Cerebellar cortex (tissue), 1 donor: ENCODE data around the gene PMS2.
A peak's percentile ranks its signal among the peaks of the same experiment; 100 is the strongest.
"Not testable (repeated sequence)": the region's sequence is repeated elsewhere in the genome, so short reads cannot be mapped to it uniquely, and the experiment has no call there.

Source experiments
- DNase-seq: peaks from one replicate; pipeline ENCODE4 v3.0.0-alpha.2; 2015; ENCODE audit warnings: low spot score

PMS2 gene, protein sequence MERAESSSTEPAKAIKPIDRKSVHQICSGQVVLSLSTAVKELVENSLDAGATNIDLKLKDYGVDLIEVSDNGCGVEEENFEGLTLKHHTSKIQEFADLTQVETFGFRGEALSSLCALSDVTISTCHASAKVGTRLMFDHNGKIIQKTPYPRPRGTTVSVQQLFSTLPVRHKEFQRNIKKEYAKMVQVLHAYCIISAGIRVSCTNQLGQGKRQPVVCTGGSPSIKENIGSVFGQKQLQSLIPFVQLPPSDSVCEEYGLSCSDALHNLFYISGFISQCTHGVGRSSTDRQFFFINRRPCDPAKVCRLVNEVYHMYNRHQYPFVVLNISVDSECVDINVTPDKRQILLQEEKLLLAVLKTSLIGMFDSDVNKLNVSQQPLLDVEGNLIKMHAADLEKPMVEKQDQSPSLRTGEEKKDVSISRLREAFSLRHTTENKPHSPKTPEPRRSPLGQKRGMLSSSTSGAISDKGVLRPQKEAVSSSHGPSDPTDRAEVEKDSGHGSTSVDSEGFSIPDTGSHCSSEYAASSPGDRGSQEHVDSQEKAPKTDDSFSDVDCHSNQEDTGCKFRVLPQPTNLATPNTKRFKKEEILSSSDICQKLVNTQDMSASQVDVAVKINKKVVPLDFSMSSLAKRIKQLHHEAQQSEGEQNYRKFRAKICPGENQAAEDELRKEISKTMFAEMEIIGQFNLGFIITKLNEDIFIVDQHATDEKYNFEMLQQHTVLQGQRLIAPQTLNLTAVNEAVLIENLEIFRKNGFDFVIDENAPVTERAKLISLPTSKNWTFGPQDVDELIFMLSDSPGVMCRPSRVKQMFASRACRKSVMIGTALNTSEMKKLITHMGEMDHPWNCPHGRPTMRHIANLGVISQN

DNA sequence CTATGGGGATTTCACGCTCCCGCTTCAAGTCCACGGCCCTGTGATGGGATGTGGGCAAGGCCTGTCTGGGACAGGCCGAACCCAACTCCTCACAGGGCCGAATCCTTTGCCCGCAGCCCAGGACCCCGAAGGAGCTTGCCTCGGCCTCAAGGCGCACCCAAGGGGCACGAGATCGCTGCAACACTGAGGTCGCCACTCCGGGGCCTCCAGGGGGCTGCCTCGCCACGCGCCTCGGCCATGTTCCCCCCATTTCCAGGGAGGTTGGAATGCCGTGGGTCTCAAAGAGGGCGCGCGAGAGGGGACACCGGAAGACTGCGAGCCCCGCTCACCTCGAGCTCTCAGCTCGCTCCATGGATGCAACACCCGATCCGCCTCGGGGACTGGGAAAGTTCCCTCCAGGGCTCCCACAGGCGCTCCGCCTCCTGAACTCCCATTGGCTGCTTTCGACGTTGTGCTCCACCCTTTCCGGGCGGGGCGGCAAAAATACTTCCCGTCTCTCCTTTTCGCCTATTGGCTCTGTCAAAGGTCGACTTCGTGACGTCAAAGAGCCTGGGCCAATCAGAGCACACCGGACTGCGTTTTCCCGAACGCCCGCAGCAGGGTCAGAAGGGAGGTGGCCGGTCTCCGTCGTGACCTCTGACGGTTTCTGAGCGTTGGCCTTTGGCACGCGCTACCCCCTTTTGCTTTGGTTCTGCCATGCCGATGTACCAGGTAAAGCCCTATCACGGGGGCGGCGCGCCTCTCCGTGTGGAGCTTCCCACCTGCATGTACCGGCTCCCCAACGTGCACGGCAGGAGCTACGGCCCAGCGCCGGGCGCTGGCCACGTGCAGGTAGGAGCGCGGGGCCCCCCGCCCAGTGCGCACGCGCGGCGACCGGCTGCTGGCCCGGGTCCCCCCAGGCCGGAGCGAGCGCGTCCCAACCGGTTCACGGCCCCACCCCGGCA, at the start of gene PMS2, which contains the start of gene AIMP2:
TSS of gene PMS2 (minus strand) at position 382 of the 944 bp plus-strand sequence. CDS start at position 352, 30 bp downstream.
TSS of gene AIMP2 (plus strand) at position 605 of the 944 bp plus-strand sequence. CDS start at position 697, 92 bp downstream.
- DNase-seq: peak; percentile 99

DNA sequence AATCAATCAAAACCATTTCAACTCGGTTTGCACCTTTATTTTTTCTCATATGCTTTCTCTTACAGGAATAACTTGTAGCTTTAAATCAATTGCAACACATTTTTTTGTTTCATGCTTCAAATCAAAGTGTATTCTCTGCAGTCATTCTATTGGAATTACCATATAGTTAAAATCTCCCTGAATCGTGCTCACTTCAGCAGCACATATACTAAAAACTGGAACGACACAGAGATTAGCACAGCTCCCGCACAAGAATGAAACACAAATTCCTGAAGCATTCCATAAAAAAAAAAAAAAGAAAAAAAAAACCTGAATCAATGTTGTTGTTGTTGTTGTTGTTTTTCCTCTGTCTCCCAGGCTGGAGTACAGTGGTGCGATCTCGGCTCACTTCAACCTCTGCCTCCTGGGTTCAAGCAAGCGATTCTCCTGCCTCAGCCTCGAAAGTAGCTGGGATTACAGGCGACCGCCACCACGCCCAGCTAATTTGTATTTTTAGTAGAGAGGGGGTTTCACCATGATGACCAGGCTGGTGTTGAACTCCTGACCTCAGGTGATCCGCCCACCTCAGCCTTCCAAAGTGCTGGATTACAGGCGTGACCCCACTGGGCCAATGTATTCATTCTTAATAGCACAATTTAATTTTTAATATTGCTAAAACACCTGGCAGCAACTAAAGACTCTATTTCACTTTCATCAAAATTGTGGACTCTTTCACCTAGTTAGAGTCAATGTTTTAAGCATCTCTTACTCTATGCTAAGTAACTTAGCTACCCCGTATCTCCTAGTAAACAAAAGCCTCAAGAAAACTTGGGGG, 48.7 kb upstream of the PMS2 start:
- no peak for DNase-seq

DNA sequence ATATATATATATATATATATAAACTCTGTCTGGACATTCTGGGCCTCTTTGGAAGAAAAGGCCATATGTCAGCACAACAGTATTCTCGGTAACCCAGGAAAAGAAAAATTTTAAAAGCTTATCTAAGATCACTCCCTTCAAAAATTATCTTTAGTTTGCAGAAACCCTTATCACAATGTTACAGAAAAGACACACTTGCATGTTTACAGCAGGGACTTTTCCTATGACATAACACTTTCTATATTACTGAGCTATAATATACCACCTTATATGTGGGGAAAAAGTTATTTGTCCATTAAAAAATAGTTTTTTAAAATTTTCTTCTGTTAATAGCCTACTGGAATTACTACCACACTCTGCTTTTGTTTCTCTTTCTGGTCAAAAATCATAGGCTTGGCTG, 47.8 kb upstream of the PMS2 start:
- no peak for DNase-seq

DNA sequence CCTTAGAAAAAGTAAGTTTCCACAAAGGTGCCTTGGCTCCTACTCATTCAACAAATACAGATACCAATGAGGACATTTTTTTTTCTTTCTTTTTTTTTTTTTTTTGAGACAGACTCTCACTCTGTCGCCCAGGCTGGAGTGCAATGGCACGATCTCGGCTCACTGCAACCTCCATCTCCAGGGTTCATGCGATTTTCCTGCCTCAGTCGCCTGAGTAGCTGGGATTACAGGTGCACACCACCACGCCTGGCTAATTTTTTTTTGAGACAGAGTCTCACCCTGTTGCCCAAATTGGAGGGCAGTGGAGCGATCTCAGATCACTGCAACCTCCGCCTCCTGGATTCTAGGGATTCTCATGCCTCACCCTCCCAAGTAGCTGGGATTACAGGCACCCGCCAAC, 42.3 kb upstream of the PMS2 start:
- not testable (repeated sequence) for DNase-seq

DNA sequence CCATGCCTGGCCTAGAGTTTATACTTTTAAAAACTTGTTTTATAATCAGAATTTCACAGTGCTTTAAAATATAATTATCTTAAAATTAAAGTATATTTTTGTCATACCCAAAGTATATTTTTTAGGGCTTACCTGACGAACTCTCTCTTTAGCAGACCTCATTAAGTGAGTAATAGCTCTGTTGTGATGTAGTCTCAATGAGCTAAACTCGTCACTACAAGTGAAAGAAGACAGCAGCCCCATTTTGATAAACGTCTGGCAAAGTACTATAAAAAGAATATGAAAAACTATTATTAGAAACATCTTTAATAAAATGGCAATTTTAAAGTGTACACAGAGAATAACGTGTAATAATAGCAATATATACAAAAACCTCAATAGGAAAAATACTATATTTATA, 40.9 kb upstream of the PMS2 start:
- DNase-seq: no peak

DNA sequence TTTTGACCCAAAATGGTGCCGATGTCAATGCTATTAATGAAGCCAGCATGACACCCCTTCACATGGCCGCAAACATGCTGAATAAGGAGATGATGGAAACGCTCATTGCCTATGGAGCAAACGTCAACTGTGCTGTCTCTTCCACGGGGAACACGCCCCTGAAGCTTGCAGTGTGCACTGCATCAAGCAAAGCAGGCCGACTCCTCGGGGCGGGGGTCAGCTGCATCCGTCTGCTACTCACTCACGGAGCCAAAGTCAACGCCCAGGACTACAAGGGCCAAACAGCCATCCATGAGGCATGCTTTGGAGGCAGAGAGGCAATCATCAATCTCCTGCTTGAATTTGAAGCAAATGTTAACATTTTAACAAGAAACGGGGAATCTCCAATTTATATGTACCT, 26.8 kb upstream of the PMS2 start:
- no peak for DNase-seq

DNA sequence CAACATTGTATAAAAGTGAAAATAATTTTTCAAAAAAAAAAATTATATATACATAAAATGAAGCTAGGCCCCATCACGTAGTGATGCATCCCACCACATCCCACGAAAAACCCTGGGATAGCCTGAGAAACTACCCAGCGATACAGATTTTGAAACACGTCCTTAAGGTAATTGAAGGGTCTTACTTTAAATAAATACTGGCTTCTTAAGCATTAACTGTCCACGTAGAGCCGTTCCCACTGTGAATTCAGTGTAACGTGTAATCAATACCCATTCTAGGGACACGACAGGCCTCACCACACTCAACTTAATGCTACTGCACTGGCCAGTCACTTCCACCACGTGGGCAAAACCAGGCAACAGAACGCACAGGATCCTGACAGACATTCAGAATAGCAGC, 26.3 kb upstream of the PMS2 start:
- no peak for DNase-seq

DNA sequence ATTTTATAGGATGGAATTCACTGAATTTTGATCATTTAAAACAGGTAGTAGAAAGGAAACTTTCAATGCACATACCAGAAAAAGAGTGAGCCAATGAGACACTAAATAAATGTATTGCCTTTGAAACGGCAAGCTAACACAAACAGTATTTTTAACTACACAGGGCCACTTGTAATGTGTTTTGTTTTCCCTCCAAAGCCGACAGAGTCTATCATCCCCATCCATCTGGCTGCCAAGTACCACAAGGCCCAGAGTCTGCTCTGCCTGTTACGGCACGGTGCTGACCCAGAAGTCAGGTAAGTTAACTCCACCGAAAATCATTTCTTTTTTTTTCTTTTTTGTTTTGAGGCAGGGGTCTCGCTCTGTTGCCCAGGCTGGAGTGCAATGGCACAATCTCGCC, 23.8 kb upstream of the PMS2 start:
- no peak for DNase-seq

DNA sequence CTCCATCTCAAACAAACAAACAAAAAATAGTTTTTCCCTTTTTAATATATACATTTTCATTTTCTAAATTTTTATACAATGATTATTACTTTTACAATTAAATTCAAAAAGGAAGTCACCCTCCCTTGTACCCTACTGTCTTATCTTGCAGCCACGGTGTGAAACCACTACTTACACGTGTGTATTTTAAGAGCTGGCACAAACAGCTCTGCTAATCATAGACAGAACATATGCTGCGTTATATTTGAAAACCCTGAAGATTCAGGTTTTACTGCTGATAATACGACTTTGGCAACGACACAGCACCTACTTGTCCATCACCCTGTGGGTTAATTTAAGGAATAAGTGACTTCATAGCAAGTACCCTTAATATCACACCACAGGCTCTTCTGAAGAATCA, 23.3 kb upstream of the PMS2 start:
- no peak for DNase-seq

DNA sequence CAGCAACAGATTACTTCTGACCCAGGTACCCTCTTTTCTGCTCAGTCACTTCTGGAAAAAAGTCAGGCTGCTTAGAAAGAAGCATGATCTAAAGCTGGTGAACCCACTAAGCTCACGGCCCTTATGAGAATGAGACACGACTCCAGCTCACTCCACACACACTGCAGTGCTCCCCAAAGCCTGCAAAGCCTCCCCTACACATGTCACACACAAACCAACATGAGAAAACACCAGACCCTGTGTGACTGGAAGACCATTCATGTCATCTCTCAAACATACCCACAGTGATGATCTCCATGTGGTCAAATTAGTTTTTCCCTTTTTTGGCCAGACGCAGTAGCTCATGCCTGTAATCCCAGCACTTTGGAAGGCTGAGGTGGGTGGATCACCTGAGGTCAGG, 22.7 kb upstream of the PMS2 start:
- no peak for DNase-seq

DNA sequence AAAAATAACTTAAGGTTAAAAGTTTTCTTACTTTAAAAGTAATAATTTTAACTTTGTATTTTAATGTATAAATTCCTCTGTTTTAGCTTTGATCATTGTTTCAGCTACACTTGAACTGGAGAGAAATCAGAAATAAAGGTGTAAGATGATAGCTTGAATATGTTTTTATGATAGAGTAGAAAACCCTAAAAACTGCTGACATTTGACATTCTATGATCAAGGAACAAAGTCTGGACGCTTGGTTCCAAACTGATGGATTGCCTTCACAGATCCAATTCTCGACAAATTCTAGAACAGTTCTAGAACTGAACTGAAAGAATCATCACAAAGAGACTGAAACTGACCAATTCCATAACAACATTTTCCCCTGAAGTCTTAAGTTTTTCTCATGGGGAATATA, 22.1 kb upstream of the PMS2 start, which contains the start of gene ANKRD61:
TSS of gene ANKRD61 (plus strand) at position 389 of the 400 bp plus-strand sequence. CDS start at position 389, 0 bp downstream.
- no peak for DNase-seq

DNA sequence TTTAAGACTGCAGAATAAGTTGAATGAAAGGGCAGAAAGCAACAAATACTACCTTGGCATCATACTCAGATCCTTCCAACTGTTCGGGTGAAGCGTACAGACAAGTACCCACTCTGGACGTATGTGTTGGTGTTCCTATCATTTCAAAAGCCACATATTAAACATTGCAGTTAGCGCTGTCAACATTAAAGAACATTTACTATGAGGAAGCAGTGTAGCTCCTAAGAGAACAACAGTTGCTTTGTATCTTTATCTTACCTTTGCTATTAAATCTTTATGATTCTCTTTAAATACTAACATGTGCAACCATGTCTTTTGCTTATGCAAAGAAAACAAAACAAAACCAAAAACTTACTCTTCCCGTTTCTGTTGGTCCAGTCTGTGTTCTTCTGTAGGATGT, 19.7 kb upstream of the PMS2 start:
- DNase-seq: no peak

DNA sequence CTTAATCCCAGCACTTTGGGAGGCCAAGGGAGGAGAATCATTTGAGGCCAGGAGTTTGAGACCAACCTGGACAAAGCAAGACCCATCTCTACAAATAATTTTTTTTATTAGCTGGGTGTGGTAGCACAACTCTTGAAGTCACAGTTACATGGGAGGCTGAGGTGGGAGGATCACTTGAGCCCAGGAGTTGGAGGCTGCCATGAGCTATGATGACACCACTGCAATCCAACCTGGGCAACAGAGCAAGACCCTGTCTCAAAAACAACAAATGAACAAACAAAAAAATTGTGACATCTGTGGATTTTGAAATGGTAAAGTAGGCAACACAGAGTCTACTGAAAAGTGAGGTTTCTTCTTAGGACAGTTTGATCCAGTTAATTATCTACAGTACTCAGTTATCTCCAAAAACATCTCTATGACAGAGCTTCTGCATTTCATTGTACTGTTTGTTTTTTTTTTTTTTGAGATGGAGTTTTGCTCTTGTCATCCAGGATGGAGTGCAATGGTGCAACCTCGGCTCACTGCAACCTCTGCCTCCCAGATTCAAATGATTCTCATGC, 19.0 kb upstream of the PMS2 start:
- DNase-seq: no peak

DNA sequence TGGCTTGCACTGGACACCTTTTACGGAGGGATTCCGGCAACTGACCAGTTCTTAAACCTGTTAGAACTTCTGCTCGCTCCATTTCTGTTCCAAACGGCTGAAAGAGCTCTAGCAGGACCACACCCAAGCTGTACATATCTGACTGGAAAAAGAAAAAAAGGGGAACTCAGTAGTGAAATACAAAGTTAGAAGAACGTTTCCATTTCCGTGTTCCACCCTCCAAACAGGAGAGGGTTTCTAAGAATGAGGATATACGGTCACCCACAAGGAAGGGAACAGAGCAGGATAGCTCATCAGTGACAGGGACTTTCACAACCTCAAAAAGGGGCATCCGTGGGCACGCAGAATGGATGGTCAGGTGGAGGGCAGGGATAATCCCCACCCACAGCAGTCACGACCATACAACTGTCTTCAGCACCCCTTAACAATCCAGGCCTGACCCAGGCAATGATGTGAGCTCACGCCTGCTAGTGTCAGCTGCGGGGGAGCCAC, 18.0 kb upstream of the PMS2 start:
- no peak for DNase-seq

DNA sequence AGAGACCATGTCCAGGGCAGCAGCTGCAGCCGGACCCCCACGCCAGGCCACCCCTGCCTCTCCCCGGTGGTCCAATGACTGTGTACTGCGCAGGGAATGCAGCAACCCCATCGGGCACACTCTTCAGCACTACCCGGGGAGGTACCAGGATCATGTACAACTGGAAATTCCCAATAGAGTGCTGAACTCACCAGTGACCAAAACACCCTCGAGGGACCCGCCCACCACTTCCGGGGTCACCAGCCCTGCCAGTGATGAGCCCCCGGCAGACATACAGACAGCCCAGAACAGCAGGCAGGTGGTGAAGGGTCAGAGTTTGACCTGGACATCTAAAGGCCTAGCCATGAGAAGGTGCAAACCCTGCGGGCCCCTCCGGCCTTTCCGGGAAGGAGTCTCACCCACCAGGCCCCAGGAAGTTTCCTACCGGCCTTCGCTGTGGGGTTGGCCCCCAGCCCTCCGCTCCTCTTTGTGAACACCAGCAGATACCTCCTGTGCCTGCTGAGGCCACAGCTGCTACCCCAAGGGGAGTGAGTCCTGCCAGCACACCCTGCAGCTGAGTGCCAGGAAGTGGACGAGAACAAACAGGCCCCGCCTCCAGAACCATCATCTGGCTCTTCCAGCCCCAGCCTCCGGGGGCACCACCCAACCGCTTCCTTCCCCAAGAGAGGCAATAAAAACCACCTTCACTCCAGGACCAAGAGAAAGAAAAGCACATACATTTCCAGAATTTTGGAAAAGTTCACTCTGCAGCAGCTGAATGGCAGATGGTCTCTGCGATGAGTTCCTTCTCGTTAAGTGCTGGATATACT, 17.4 kb upstream of the PMS2 start:
- DNase-seq: peak; percentile 35

DNA sequence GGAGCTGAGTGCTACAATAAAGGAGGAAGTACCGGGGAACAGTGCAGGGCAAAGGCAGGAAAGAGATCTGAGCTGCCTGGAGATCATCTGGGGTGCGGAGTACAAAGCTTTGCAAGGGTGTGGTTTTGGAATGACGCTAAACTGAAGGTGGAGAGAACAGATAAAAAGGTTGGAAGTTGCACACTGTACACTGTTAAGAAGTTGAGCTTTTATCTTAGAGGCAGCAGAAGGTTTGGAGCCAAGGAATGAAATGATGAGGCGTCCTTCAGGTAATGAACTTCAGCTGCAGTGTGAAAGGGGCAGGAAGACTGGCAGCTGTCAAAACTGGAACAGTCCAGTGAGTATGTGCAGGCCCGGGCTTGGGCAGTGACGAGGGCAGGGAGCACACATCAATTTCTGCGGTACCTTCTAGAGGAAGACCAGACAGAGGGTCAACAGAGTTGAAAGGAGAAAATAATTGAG, 15.2 kb upstream of the PMS2 start:
- no peak for DNase-seq

DNA sequence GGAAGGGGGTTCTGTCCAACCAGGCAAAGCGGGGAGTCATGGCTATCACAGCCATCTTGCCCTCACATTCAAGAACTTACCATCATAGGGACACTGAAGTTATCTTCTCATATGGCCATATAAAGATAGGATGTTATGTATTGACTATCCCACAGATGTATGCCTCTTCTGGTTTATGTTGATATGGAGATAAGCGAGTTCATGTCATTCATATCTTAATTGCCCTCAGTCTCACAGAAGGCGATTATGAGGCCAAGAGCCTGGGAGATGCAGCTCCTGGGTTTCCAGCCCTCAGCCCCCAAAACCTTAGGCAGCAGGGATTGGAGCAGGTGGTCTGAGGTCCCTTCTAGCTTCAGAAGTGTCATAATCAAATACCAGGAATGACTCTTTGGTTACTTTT, 13.9 kb upstream of the PMS2 start:
- DNase-seq: no peak

DNA sequence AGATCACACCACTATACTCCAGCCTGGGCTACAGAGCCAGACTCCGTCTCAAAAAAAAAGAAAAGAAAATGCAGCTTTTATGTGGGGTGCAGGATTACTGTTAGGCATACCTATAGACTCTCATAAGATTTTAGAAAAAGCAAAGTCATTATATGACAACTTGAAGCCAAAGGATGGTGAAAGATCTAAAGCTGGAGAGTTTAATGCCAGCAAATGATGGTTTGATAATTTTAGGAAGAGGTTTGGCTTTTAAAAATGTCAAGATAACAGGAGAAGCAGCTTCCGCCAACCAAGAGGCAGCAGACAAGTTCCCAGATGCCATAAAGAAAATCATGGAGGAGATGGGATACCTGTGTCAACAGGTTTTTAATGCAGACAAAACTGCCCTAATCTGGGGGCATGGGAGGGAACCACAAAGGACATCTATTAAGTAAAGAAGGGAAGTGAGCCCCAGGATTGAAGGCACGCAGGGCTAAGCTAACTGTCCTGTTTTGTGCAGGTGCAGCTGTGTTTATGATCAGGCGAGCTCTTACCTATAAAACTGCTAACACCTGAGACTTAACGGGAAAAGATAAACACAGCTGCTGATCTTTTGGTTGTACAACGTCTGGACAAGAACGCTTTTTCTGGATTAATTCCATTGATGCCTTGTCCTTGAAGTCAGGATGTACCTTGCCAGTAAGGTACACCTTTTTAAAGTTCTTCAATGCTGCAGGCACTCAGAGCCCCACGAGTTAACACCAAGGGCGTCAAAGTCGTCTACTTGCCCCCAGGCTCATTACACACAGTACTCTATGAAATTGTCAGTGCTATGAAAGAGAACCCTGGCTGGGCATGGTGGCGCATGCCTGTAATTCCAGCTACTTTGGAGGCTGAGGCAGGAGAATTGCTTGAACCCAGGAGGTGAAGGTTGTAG, 11.8 kb upstream of the PMS2 start:
- DNase-seq: no peak

DNA sequence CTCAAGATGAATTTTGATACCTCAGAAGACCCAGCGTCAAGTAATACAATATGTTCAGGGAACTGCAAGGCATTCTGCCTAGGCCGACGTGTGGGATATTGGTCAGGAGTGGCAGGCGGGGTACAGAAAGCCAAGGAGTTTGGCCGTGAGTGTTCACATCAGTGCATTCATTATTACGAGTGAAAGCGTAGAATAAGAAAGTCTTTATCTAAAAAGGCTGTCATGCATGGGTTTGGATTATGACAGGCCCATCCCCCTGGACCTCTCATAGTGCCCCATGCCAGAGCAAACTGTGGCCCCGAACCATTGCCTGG, 7.8 kb upstream of the PMS2 start:
- no peak for DNase-seq
